Testis (tissue), 3 donors: Measurements from ENCODE around the gene HECW1. TPM values are rescaled to one million over a fixed set of nuclear protein-coding genes. Genes with fewer than 3 reads are reported as not detected.

Experiments used
- DNase-seq: peaks from one replicate; pipeline ENCODE4 v3.0.0-alpha.2; 2019
- H3K27ac ChIP-seq, 2 donors: fragments of 200-600 bp; sonication (generic); one replicate each; pipeline ENCODE4 v1.5.1; 2019
- H3K27me3 ChIP-seq: fragments of 200-600 bp; sonication (generic); one replicate; pipeline ENCODE4 v1.5.1; 2019
- H3K36me3 ChIP-seq: fragments of 200-600 bp; sonication (generic); one replicate; pipeline ENCODE4 v1.5.1; 2017; ENCODE audit warnings: low read depth; ENCODE audit errors: missing control alignments
- H3K4me1 ChIP-seq: fragments of 200-600 bp; sonication (generic); one replicate; pipeline ENCODE4 v1.5.1; 2019
- H3K4me3 ChIP-seq, 2 donors: fragments of 200-600 bp; sonication (generic); one replicate each; pipeline ENCODE4 v1.5.1; 2017 to 2019
- H3K9me3 ChIP-seq: fragments of 200-600 bp; sonication (generic); one replicate; pipeline ENCODE4 v1.5.1; 2017
- POLR2A ChIP-seq: fragments of 450-650 bp; IDR thresholded peaks from one replicate; pipeline ENCODE4 v1.6.1; 2017; ENCODE audit warnings: antibody characterized with exemption, mild to moderate bottlenecking, moderate library complexity
- whole genome bisulfite sequencing, 2 donors: methylation state at CpG; one replicate each; pipeline ENCODE4 v1.1.5; 2018; 5-methylcytosine and 5-hydroxymethylcytosine counted together
- intact Hi-C: fragments of 100-400 bp; cut with DNase I; formaldehyde crosslinking; loops from one replicate; pipeline ENCODE4 v1.15.1; 2023; ENCODE audit warnings: low total_unique reads
- polyA plus RNA-seq: library from polyadenylated mRNA; stranded (reverse); fragments of 350-450 nt; fragmentation: Illumina TruSeq; extraction: RNeasy Lipid Tissue Mini Kit (QIAGEN cat#74804); gene quantifications from one replicate; pipeline ENCODE4 v1.2.3, GENCODE V29; 2014; ENCODE audit warnings: low read depth, low replicate concordance; ENCODE audit not compliant: insufficient read depth
- total RNA-seq, 2 donors: library from RNA; depleted of rRNA; stranded (reverse); fragments of >200 nt; gene quantifications; one replicate each; pipeline ENCODE4 v1.2.3, GENCODE V29; 2016
- TF ChIP-seq, protein P1 (sequence below), 3 experiments: fragments of 450-650 bp in 2 of 3; fragments of 200-600 bp in 1 of 3; sonication (generic) in 1 of 3; IDR thresholded peaks; one replicate each; pipeline ENCODE4 v1.5.1; 2016 to 2019; ENCODE audit warnings: antibody characterized with exemption in 3 of 3, mild to moderate bottlenecking in 2 of 3, moderate library complexity in 1 of 3

HECW1 gene
- total and polyA plus RNA-seq, 3 donors from 2014 or later = 3.2 to 14.5 (median 5.0) TPM

DNA sequence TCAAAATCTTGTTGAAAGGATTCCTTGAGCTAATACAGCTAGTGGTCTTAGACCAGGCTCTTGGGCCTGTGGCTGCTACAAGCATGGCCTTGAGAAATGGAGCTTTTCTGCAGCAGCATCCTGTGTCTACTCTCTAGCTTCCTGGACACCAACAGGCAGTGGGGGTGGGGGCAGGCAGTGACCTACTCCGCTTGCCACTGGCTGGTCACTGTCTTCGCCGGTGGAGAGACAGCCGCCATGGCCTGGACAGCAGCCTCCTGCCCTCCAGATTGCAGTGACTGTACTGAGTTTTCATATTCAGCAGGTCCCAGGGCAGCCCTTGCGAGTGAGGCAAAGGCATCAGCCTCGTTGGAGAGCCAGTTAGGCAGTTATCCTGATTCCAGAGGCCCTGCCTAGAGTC, 204.6 kb downstream of the HECW1 start:
- 61 to 74% methylated on average over 4 to 6 of the region's 6 CpGs for WGBS, 2 donors
- DNase-seq = no peak
- intact Hi-C loops = no loop called here

DNA sequence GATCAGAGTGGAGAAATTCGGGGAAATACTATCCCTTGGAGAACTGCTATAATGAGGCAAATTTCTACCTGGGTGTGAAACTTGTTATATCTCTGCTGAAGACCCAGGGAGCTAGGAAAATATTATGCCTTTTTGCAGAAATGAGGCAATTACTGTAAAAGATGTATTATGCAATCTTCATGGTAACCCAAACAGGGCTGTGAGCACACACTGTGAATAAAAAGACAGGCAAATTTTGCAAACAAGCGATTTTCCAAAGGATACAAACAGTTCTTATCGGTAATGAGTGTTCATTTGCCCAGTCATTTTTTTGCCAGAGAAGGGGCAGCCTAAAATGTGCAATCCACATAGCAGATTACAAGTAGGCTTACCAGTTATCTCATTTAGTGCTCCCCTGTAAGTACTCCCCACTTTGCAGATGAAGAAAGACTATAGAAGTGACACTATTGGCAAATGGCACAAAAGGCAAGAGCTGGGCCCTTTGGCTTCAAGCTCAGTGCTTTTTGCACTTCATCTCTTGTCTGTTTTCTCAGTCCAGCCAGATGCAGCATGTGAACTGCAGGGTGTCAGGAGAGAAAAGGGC, 205.8 kb downstream of the HECW1 start:
- TF ChIP-seq, protein P1, sequence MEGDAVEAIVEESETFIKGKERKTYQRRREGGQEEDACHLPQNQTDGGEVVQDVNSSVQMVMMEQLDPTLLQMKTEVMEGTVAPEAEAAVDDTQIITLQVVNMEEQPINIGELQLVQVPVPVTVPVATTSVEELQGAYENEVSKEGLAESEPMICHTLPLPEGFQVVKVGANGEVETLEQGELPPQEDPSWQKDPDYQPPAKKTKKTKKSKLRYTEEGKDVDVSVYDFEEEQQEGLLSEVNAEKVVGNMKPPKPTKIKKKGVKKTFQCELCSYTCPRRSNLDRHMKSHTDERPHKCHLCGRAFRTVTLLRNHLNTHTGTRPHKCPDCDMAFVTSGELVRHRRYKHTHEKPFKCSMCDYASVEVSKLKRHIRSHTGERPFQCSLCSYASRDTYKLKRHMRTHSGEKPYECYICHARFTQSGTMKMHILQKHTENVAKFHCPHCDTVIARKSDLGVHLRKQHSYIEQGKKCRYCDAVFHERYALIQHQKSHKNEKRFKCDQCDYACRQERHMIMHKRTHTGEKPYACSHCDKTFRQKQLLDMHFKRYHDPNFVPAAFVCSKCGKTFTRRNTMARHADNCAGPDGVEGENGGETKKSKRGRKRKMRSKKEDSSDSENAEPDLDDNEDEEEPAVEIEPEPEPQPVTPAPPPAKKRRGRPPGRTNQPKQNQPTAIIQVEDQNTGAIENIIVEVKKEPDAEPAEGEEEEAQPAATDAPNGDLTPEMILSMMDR (IDR thresholded peaks at IDR 0.05) = no peak
- TF ChIP-seq POLR2A = no peak
- H3K27me3 ChIP-seq = no peaks in the 10 kb centered on the region
- intact Hi-C loops = no loop called here
- H3K9me3 ChIP-seq = no peaks in the 10 kb centered on the region
- no peaks in the 10 kb centered on the region for H3K36me3 ChIP-seq
- no peaks in the 10 kb centered on the region for H3K4me1 ChIP-seq
- WGBS, 2 donors = 52 to 61% methylated on average over 3 of the region's 3 CpGs
- no peak overlapping the region for H3K4me3 ChIP-seq
- H3K27ac ChIP-seq = no peak overlapping the region
- no peak for DNase-seq

More for the DNA sequence above, 204.6 kb downstream of the HECW1 start:
- no peak overlapping the region for H3K4me3 ChIP-seq
- H3K4me1 ChIP-seq = no peaks in the 10 kb centered on the region
- no peaks in the 10 kb centered on the region for H3K36me3 ChIP-seq
- no peaks in the 10 kb centered on the region for H3K9me3 ChIP-seq
- H3K27ac ChIP-seq = no peak overlapping the region
- H3K27me3 ChIP-seq = no peaks in the 10 kb centered on the region
- no peak for TF ChIP-seq POLR2A
- TF ChIP-seq, protein P1 (IDR thresholded peaks at IDR 0.05) = no peak

- intact Hi-C loops = no loop called here
- Histone ChIP-seq H3K4me1 (peaks cover 14% of the 10 kb centered on the region), H3K4me3 (no peak overlapping the region), H3K27me3 (no peaks in the 10 kb centered on the region), H3K36me3 (no peaks in the 10 kb centered on the region), H3K9me3 (no peaks in the 10 kb centered on the region), H3K27ac (no peak overlapping the region)
- no peak for DNase-seq
- TF ChIP-seq, protein P1 (IDR thresholded peaks at IDR 0.05) = no peak
- no peak for TF ChIP-seq POLR2A
- WGBS, 2 donors = 86 to 89% methylated on average over 14 of the region's 14 CpGs
These were observed 213.1 kb downstream of the HECW1 start for GRCh38 chr7:43325595-43325994.

DNA sequence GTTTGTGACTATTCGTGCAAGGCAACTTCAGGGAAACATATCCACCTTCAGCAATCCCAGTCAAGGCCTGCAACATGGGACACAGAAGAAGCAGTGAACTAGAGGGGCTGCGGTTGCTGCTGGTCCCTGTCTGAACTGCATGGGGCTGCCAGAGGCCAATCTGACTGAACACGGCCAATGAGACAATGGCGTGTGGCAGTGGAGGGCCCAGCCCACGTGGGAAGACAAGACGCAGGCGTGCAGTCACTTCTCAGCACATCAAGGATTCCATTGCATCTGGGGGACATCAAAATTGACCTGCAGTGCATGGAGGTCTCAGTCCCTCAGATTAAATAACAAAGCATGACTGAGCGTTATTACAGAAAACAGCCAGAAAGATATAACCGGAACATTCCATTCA, 215.9 kb downstream of the HECW1 start:
- Histone ChIP-seq H3K9me3 (no peaks in the 10 kb centered on the region), H3K4me3 (no peak overlapping the region), H3K36me3 (no peaks in the 10 kb centered on the region), H3K27me3 (no peaks in the 10 kb centered on the region), H3K27ac (no peak overlapping the region), H3K4me1 (peaks cover 14% of the 10 kb centered on the region)
- 64 to 74% methylated on average over 9 of the region's 9 CpGs for WGBS, 2 donors
- DNase-seq = no peak
- TF ChIP-seq, protein P1 (IDR thresholded peaks at IDR 0.05) = no peak
- TF ChIP-seq POLR2A = no peak
- intact Hi-C loops = no loop called here

- Histone ChIP-seq H3K27ac (no peak overlapping the region), H3K4me1 (peaks cover 14% of the 10 kb centered on the region), H3K36me3 (no peaks in the 10 kb centered on the region), H3K27me3 (no peaks in the 10 kb centered on the region), H3K9me3 (no peaks in the 10 kb centered on the region), H3K4me3 (no peak overlapping the region)
- intact Hi-C loops = no loop called here
- WGBS, 2 donors = 28 to 38% methylated on average over 6 of the region's 6 CpGs
- no peak for TF ChIP-seq POLR2A
- TF ChIP-seq, protein P1 (IDR thresholded peaks at IDR 0.05) = no peak
- DNase-seq = peak; percentile 33
These were observed 216.4 kb downstream of the HECW1 start for GRCh38 chr7:43328785-43329380.
